ENCODE results near the gene KMT5C.

Gene KMT5C

GRCh38 chr19:55383279-55384130, 43.8 kb downstream of the KMT5C start:
- in situ Hi-C loops (cut with HindIII; ENCODE audit: low sequenced_read_pairs), result no loop called here

GRCh38 chr19:55384131-55384919, 44.6 kb downstream of the KMT5C start, which contains the start of gene TMEM238:
TMEM238 (minus strand) TSS chr19:55384292; CDS start chr19:55384259, 33 bp downstream.
- in situ Hi-C loops (cut with HindIII; ENCODE audit: low sequenced_read_pairs), result no loop called here

- in situ Hi-C loops (cut with HindIII; ENCODE audit: low sequenced_read_pairs), result no loop called here
These were observed 45.4 kb downstream of the KMT5C start for GRCh38 chr19:55384920-55385723.

- in situ Hi-C loops (cut with HindIII; ENCODE audit: low sequenced_read_pairs), result no loop called here
These were observed 46.2 kb downstream of the KMT5C start, which contains the start of gene RPL28 for GRCh38 chr19:55385724-55386492. RPL28 (plus strand) TSS chr19:55385932; CDS start chr19:55386358, 426 bp downstream.

GRCh38 chr19:55386493-55386971, 46.9 kb downstream of the KMT5C start:
- in situ Hi-C loops (cut with HindIII; ENCODE audit: low sequenced_read_pairs), result no loop called here

- in situ Hi-C loops (cut with HindIII; ENCODE audit: low sequenced_read_pairs), result no loop called here
These were observed 48.2 kb downstream of the KMT5C start for GRCh38 chr19:55387736-55388497.

GRCh38 chr19:55389386-55390317, 50.0 kb downstream of the KMT5C start:
- in situ Hi-C loops (cut with HindIII; ENCODE audit: low sequenced_read_pairs), result loop anchor here (5.0 kb wide), 2 partner anchors 42 to 92 kb away; no protein-coding TSS in a partner anchor

GRCh38 chr19:55390461-55390880, 50.8 kb downstream of the KMT5C start:
- in situ Hi-C loops (cut with HindIII; ENCODE audit: low sequenced_read_pairs), result loop anchor here (5.0 kb wide), 2 partner anchors 43 to 93 kb away; no protein-coding TSS in a partner anchor

GRCh38 chr19:55391191-55391670, 51.6 kb downstream of the KMT5C start:
- in situ Hi-C loops (cut with HindIII; ENCODE audit: low sequenced_read_pairs), result loop anchor here (5.0 kb wide), 2 partner anchors 44 to 94 kb away; no protein-coding TSS in a partner anchor

- in situ Hi-C loops (cut with HindIII; ENCODE audit: low sequenced_read_pairs), result loop anchor here (5.0 kb wide), 2 partner anchors 45 to 95 kb away; no protein-coding TSS in a partner anchor
These were observed 52.3 kb downstream of the KMT5C start for GRCh38 chr19:55391702-55392615.

GRCh38 chr19:55392820-55393761, 53.4 kb downstream of the KMT5C start:
- in situ Hi-C loops (cut with HindIII; ENCODE audit: low sequenced_read_pairs), result loop anchor here (5.0 kb wide), 2 partner anchors 46 to 96 kb away; no protein-coding TSS in a partner anchor
